Psoas muscle (tissue), 8 donors: ENCODE results near the gene TEX51. TPM values are rescaled to one million over a fixed set of nuclear protein-coding genes. Genes with fewer than 3 reads are reported as not detected.

Experiments used
- ATAC-seq, 4 donors: fragments of 200-7000 bp; cut with Tn5 transposase; one replicate each; pipeline ENCODE4 v1.9.1; 2020; ENCODE audit warnings: moderate library complexity in 3 of 4, mild to moderate bottlenecking in 2 of 4
- DNase-seq, 2 donors: peaks; one replicate each; pipeline ENCODE4 v3.0.0-alpha.2; 2020
- H3K27ac ChIP-seq: fragments of 200-600 bp; one replicate; pipeline ENCODE4 v1.8.0; 2022
- H3K27me3 ChIP-seq, 3 donors: fragments of 200-600 bp in 1 of 3; one replicate each; pipeline versions ENCODE4 v1.6.1 to v1.8.0; 2013 to 2022; ENCODE audit warnings: low read length in 2 of 3, mild to moderate bottlenecking in 2 of 3, moderate library complexity in 1 of 3; ENCODE audit not compliant: insufficient read depth in 3 of 3
- H3K36me3 ChIP-seq, 2 donors: fragments of 200-600 bp in 1 of 2; one replicate each; pipeline versions ENCODE4 v1.6.1 to v1.8.0; 2013 to 2022; ENCODE audit warnings: low read depth in 1 of 2, mild to moderate bottlenecking in 1 of 2, moderate library complexity in 1 of 2; ENCODE audit not compliant: insufficient read depth in 1 of 2
- H3K4me1 ChIP-seq: fragments of 200-600 bp; one replicate; pipeline ENCODE4 v1.8.0; 2022
- H3K4me3 ChIP-seq: fragments of 200-600 bp; one replicate; pipeline ENCODE4 v1.8.0; 2022; ENCODE audit warnings: mild to moderate bottlenecking
- H3K9me3 ChIP-seq: fragments of 200-600 bp; one replicate; pipeline ENCODE4 v1.8.0; 2022
- WGBS, 3 donors: extraction: QIAGEN DNeasy Blood & Tissue Kit; methylation state at CpG; one replicate each; pipeline versions ENCODE4 v1.1.6 to v1.1.7; 2013; 5-methylcytosine and 5-hydroxymethylcytosine counted together
- intact Hi-C, 2 donors: fragments of 100-400 bp; cut with DNase I; formaldehyde crosslinking; loops; one replicate each; pipeline versions ENCODE4 v1.11.0 to v1.14.2; 2022
- polyA plus RNA-seq, 3 donors: library from polyadenylated mRNA; stranded (reverse); fragments of 200-250 nt; gene quantifications; one replicate each; pipeline ENCODE4 v1.2.3, GENCODE V29; 2013
- total RNA-seq, 4 donors: library from RNA; stranded (reverse); fragmentation: NEBNext Ultra II Directional in 2 of 4; extraction: Animal tissue kit (Norgen Biotek cat#: 25700) in 2 of 4; gene quantifications; one replicate each; pipeline versions ENCODE4 v1.2.1 to v1.2.4, GENCODE V29; 2021 to 2023
- TF ChIP-seq, protein P1 (sequence below): fragments of 200-600 bp; IDR thresholded peaks from one replicate; pipeline ENCODE4 v1.8.0; 2022; ENCODE audit warnings: antibody characterized with exemption
- donor health status: healthy with polysubstance abuse.
- donor health status: DM: no; HTN: no; CAD: no; lungs with moderate emphysema.
- donor health status: Bipolar disorder and iron deficiency.
- donor health status: healthy.
- donor health status: DM: yes; HTN: yes; CAD: no.
- donor health status: DM: no; HTN: no; CAD: no.
- donor health status: DM: no; HTN: no; CAD: no.
- donor health status: DM: yes; HTN: yes; CAD: no.

TEX51 gene
- total and polyA plus RNA-seq, 7 donors = not detected

GRCh38 chr2:126866451-126866850 is 32.2 kb upstream of the TEX51 start:
- no peak for ATAC-seq
- intact Hi-C loops = no loop called here
- H3K4me3 ChIP-seq = no peak overlapping the region
- no peak for DNase-seq
- TF ChIP-seq, protein P1, sequence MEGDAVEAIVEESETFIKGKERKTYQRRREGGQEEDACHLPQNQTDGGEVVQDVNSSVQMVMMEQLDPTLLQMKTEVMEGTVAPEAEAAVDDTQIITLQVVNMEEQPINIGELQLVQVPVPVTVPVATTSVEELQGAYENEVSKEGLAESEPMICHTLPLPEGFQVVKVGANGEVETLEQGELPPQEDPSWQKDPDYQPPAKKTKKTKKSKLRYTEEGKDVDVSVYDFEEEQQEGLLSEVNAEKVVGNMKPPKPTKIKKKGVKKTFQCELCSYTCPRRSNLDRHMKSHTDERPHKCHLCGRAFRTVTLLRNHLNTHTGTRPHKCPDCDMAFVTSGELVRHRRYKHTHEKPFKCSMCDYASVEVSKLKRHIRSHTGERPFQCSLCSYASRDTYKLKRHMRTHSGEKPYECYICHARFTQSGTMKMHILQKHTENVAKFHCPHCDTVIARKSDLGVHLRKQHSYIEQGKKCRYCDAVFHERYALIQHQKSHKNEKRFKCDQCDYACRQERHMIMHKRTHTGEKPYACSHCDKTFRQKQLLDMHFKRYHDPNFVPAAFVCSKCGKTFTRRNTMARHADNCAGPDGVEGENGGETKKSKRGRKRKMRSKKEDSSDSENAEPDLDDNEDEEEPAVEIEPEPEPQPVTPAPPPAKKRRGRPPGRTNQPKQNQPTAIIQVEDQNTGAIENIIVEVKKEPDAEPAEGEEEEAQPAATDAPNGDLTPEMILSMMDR = no peak
- H3K27ac ChIP-seq = no peak overlapping the region
- no peaks in the 10 kb centered on the region for H3K36me3 ChIP-seq
- 93 to 95% (median 94%) methylated on average over 4 of the region's 4 CpGs for WGBS, 3 donors
- no peaks in the 10 kb centered on the region for H3K4me1 ChIP-seq
- peaks cover 0 to 2% (median 0%) of the 10 kb centered on the region in 3 donors for H3K27me3 ChIP-seq
- no peaks in the 10 kb centered on the region for H3K9me3 ChIP-seq

DNA sequence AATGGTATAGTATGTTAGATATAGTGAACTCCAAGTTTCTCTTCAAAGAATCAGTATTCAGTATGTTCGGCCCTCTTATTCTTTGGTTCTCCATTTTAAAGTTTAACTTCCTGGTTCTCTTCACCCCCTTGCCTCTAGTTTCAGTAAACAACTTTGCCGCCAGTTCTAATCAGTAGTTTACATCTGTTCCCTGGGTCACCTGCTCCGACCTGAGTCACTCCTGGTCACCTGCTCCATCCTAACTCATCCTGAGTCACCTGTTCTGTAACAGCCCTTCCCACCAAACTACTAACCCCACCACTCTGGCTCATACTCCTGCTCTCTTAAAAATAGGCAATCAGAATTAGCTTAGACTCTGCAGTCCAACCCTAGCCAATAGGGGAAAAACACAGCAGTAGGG is 23.7 kb upstream of the TEX51 start:
- Histone ChIP-seq H3K27ac (no peak overlapping the region), H3K4me1 (no peaks in the 10 kb centered on the region), H3K4me3 (no peak overlapping the region), H3K27me3 (peaks cover 0 to 3% (median 0%) of the 10 kb centered on the region in 3 donors), H3K36me3 (no peaks in the 10 kb centered on the region), H3K9me3 (peaks cover 6% of the 10 kb centered on the region)
- TF ChIP-seq, protein P1 = no peak
- WGBS, 3 donors = 76 to 84% (median 81%) methylated on average over 3 of the region's 3 CpGs
- DNase-seq = no peak
- ATAC-seq = no peak
- intact Hi-C loops = no loop called here

- Histone ChIP-seq H3K27ac (no peak overlapping the region), H3K27me3 (peaks cover 0 to 3% (median 0%) of the 10 kb centered on the region in 3 donors), H3K4me3 (no peak overlapping the region), H3K4me1 (no peaks in the 10 kb centered on the region), H3K9me3 (peaks cover 6% of the 10 kb centered on the region), H3K36me3 (no peaks in the 10 kb centered on the region)
- intact Hi-C loops = no loop called here
- ATAC-seq (no peak), DNase-seq (no peak)
- WGBS, 3 donors = 81 to 84% (median 81%) methylated on average over 4 of the region's 4 CpGs
- TF ChIP-seq, protein P1 = no peak
Observed at GRCh38 chr2:126876631-126877030, 22.1 kb upstream of the TEX51 start.

DNA sequence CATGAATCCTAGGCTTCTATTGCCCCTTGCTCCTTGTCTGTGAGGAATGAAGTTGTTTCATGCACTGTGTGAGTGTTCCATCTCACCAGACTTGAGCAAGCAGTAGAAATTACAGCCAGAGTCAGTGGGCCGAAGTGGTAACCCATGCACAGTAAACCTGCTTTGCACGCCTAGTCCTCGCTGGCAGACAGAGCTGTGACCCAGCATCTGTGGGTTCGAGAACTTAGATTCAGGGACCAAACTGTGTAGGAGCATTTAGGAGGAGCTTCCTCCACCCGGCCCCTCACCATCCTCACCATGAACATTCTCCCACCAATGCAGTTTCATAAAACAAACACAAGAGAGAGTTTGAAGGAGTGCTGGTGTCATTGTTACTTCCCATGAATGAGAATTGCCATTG is 21.6 kb upstream of the TEX51 start:
- TF ChIP-seq, protein P1 = no peak

DNA sequence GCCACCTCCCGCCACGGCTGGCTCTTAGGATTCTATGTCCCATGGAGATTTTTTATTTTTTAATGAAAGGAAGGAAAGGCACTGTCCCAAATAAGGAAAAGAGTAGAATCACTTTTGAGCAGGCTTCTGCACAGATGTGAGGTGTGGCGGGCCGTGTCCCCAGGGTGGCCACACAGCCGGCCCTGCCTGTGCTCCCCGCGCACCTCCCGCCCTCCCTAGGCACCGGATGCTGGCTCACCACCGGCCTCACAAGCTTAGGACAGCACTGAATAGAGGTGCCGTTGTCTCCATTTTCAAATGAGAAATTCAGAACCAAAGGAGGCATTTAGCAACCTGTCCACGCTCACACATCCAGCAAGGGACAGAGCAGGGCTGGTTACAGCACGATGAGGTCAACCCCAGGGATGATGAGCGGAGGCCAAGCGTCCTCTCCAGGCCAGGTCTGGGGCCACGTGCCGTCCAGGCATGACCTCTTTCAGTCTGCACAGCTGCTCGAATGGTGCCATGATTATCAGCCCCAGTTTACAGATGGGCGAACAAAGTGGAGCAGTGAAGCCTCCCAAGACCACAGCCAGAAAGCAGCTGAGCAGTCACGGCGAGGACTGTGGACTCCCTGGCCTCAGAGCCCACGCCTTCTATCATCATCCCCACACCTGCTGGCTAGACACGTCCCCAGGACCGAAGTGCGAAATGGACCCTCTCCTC is 20.7 kb upstream of the TEX51 start:
- H3K27ac ChIP-seq = no peak overlapping the region
- ATAC-seq = no peak
- H3K36me3 ChIP-seq = no peaks in the 10 kb centered on the region
- H3K9me3 ChIP-seq = peaks cover 6% of the 10 kb centered on the region
- WGBS, 3 donors = 65 to 74% (median 72%) methylated on average over 25 of the region's 25 CpGs
- H3K4me1 ChIP-seq = no peaks in the 10 kb centered on the region
- no peak for DNase-seq
- intact Hi-C loops = no loop called here
- H3K4me3 ChIP-seq = no peak overlapping the region
- TF ChIP-seq, protein P1 = no peak
- peaks cover 0 to 3% (median 0%) of the 10 kb centered on the region in 3 donors for H3K27me3 ChIP-seq

More for the DNA sequence above, 21.6 kb upstream of the TEX51 start:
- no peak for DNase-seq
- 92 to 96% (median 95%) methylated on average over 5 of the region's 5 CpGs for WGBS, 3 donors
- no peaks in the 10 kb centered on the region for H3K36me3 ChIP-seq
- no peak overlapping the region for H3K27ac ChIP-seq
- H3K9me3 ChIP-seq = peaks cover 6% of the 10 kb centered on the region
- H3K4me3 ChIP-seq = no peak overlapping the region
- ATAC-seq = no peak
- intact Hi-C loops = no loop called here
- H3K27me3 ChIP-seq = peaks cover 0 to 3% (median 0%) of the 10 kb centered on the region in 3 donors
- H3K4me1 ChIP-seq = no peaks in the 10 kb centered on the region
